H9 (cell line): ENCODE data around the gene NSF. TPM values are rescaled to one million over a fixed set of nuclear protein-coding genes. Genes with fewer than 3 reads are reported as not detected.

ENCODE experiments used
- DNase-seq: peaks from one replicate; pipeline ENCODE4 v3.0.0-alpha.2; 2017
- H2AFZ ChIP-seq: one replicate; pipeline ENCODE4 v1.6.1; 2013; ENCODE audit warnings: mild to moderate bottlenecking, low read length, control low read depth, moderate library complexity
- H2AK5ac ChIP-seq: 2 replicates; pipeline ENCODE4 v1.6.1; 2013; ENCODE audit warnings: low read length, control low read depth, mixed read lengths; ENCODE audit not compliant: insufficient read length
- H2BK120ac ChIP-seq: one replicate; pipeline ENCODE4 v1.6.1; 2013; ENCODE audit warnings: low read depth, mild to moderate bottlenecking, low read length, control low read depth, inconsistent platforms; ENCODE audit not compliant: poor library complexity, severe bottlenecking
- H2BK12ac ChIP-seq: 2 replicates; pipeline ENCODE4 v1.6.1; 2013; ENCODE audit warnings: low read length, control low read depth, mixed read lengths, low read depth; ENCODE audit not compliant: insufficient read length
- H2BK15ac ChIP-seq: 2 replicates; pipeline ENCODE4 v1.6.1; 2013; ENCODE audit warnings: low read depth, low read length, control low read depth
- H2BK20ac ChIP-seq: one replicate; pipeline ENCODE4 v1.6.1; 2013; ENCODE audit warnings: low read depth, mild to moderate bottlenecking, low read length, control low read depth, inconsistent platforms; ENCODE audit not compliant: poor library complexity, severe bottlenecking
- H2BK5ac ChIP-seq: 2 replicates; pipeline ENCODE4 v1.6.1; 2013; ENCODE audit warnings: low read length, control low read depth, mixed read lengths; ENCODE audit not compliant: insufficient read length
- H3K14ac ChIP-seq: 2 replicates; pipeline ENCODE4 v1.6.1; 2013; ENCODE audit warnings: low read length, control low read depth; ENCODE audit not compliant: insufficient read depth
- H3K18ac ChIP-seq: 2 replicates; pipeline ENCODE4 v1.6.1; 2013; ENCODE audit warnings: low read depth, mild to moderate bottlenecking, mixed read lengths, low read length, control low read depth; ENCODE audit not compliant: insufficient read length
- H3K23ac ChIP-seq: 2 replicates; pipeline ENCODE4 v1.6.1; 2013; ENCODE audit warnings: low read length, control low read depth, mixed read lengths, low read depth; ENCODE audit not compliant: insufficient read length
- H3K23me2 ChIP-seq: 2 replicates; pipeline ENCODE4 v1.6.1; 2013; ENCODE audit warnings: low read depth, mild to moderate bottlenecking, mixed read lengths, low read length, control low read depth; ENCODE audit not compliant: insufficient read length, poor library complexity, severe bottlenecking
- H3K27ac ChIP-seq: 2 replicates; pipeline ENCODE4 v1.5.1; 2013; ENCODE audit warnings: low read length, control low read depth, mixed read lengths, low read depth; ENCODE audit not compliant: insufficient read length
- H3K27me3 ChIP-seq: 2 replicates; pipeline ENCODE4 v1.6.1; 2013; ENCODE audit warnings: low read length, control low read depth, inconsistent platforms; ENCODE audit not compliant: insufficient read depth
- H3K4ac ChIP-seq: 2 replicates; pipeline ENCODE4 v1.6.1; 2013; ENCODE audit warnings: low read depth, mild to moderate bottlenecking, control low read depth, inconsistent platforms, low read length, moderate library complexity
- H3K4me1 ChIP-seq: 2 replicates; pipeline ENCODE4 v1.6.1; 2013; ENCODE audit warnings: low read length, control low read depth, inconsistent platforms; ENCODE audit not compliant: insufficient read depth
- H3K4me2 ChIP-seq: 2 replicates; pipeline ENCODE4 v1.6.1; 2013; ENCODE audit warnings: low read length, control low read depth, mixed read lengths; ENCODE audit not compliant: insufficient read length, insufficient read depth
- H3K56ac ChIP-seq: 2 replicates; pipeline ENCODE4 v1.6.1; 2013; ENCODE audit warnings: low read depth, mild to moderate bottlenecking, mixed read lengths, low read length, control low read depth; ENCODE audit not compliant: insufficient read length
- H3K79me1 ChIP-seq: 2 replicates; pipeline ENCODE4 v1.6.1; 2013; ENCODE audit warnings: low read depth, mild to moderate bottlenecking, moderate library complexity, low read length, control low read depth, inconsistent platforms; ENCODE audit not compliant: insufficient read depth, poor library complexity, severe bottlenecking
- H3K79me2 ChIP-seq: 2 replicates; pipeline ENCODE4 v1.6.1; 2013; ENCODE audit warnings: low read length, control low read depth, inconsistent platforms; ENCODE audit not compliant: insufficient read depth
- H3K9ac ChIP-seq: 2 replicates; pipeline ENCODE4 v1.6.1; 2013; ENCODE audit warnings: low read length, control low read depth, mixed read lengths; ENCODE audit not compliant: insufficient read length; ENCODE audit errors: extremely low read depth
- H3K9me3 ChIP-seq: one replicate; pipeline ENCODE4 v1.6.1; 2013; ENCODE audit warnings: low read depth, low read length, inconsistent platforms; ENCODE audit not compliant: control insufficient read depth
- H3T11ph ChIP-seq: one replicate; pipeline ENCODE4 v1.6.1; 2013; ENCODE audit warnings: mild to moderate bottlenecking, low read length, control low read depth, inconsistent platforms
- H4K20me1 ChIP-seq: one replicate; pipeline ENCODE4 v1.6.1; 2013; ENCODE audit not compliant: control insufficient read depth, insufficient read length, insufficient read depth
- H4K5ac ChIP-seq: 2 replicates; pipeline ENCODE4 v1.6.1; 2013; ENCODE audit warnings: low read depth, mild to moderate bottlenecking, mixed read lengths, low read length, control low read depth; ENCODE audit not compliant: insufficient read length
- H4K8ac ChIP-seq: replicated peaks from 2 replicates; pipeline ENCODE4 v1.6.1; 2013; ENCODE audit warnings: low read length, control low read depth, mixed read lengths, low read depth; ENCODE audit not compliant: insufficient read length
- H4K91ac ChIP-seq: 2 replicates; pipeline ENCODE4 v1.6.1; 2013; ENCODE audit warnings: low read depth, mild to moderate bottlenecking, moderate library complexity, mixed read lengths, low read length, control low read depth; ENCODE audit not compliant: insufficient read length
- H3K27ac Mint-ChIP-seq, 3 experiments: 2 replicates in 2 of 3; 3 replicates in 1 of 3; pipeline ENCODE4 v1.8.0; 2020 to 2021; ENCODE audit warnings: mixed read lengths in 3 of 3, mild to moderate bottlenecking in 1 of 3, moderate library complexity in 1 of 3
- H3K27me3 Mint-ChIP-seq: 2 replicates; pipeline ENCODE4 v1.8.0; 2021; ENCODE audit warnings: low read depth, mild to moderate bottlenecking, moderate library complexity, mixed read lengths
- H3K36me3 Mint-ChIP-seq, 3 experiments: 2 replicates in 2 of 3; 3 replicates in 1 of 3; pipeline ENCODE4 v1.8.0; 2020 to 2021; ENCODE audit warnings: low read depth in 3 of 3, mixed read lengths in 3 of 3; ENCODE audit not compliant: insufficient read depth in 1 of 3
- H3K4me1 Mint-ChIP-seq, 2 experiments: 2 replicates each; pipeline ENCODE4 v1.8.0; 2020; ENCODE audit warnings: mixed read lengths in 2 of 2
- H3K4me3 Mint-ChIP-seq, 2 experiments: 2 replicates in 1 of 2; 3 replicates in 1 of 2; pipeline ENCODE4 v1.8.0; 2020 to 2021; ENCODE audit warnings: mild to moderate bottlenecking in 2 of 2, mixed read lengths in 2 of 2, moderate library complexity in 1 of 2
- H3K9me3 Mint-ChIP-seq, 2 experiments: 2 replicates in 1 of 2; 3 replicates in 1 of 2; pipeline ENCODE4 v1.8.0; 2020; ENCODE audit warnings: mild to moderate bottlenecking in 2 of 2, mixed read lengths in 2 of 2, moderate library complexity in 1 of 2
- CTCF ChIP-seq: fragments of 200-600 bp; sonication (generic); conservative IDR thresholded peaks from 3 replicates; pipeline ENCODE4 v1.8.0; 2021; ENCODE audit warnings: antibody characterized with exemption, mild to moderate bottlenecking
- WGBS: extraction: QIAGEN DNeasy Blood & Tissue Kit; methylation state at CpG from one replicate; pipeline ENCODE4 v1.1.7; 2013; ENCODE audit warnings: missing lambda C conversion rate, low lambda C conversion rate, mixed read lengths; ENCODE audit not compliant: insufficient read length; ENCODE audit errors: extremely low coverage; 5-methylcytosine and 5-hydroxymethylcytosine counted together
- total RNA-seq: library from RNA; stranded (reverse); gene quantifications from 2 replicates; pipeline ENCODE4 v1.2.1, GENCODE V29; 2021

NSF gene
- total RNA-seq, 1 experiment from 2014 or later: 36.4 TPM

- H3K4me2 ChIP-seq: no peak overlapping the region
- no peak overlapping the region for H3K27ac Mint-ChIP-seq
- H3K27ac ChIP-seq: no peak overlapping the region
Measured at GRCh38 chr17:46733837-46734475, 143.5 kb downstream of the NSF start.

More at GRCh38 chr17:46733837-46734475, 143.5 kb downstream of the NSF start:
- H4K20me1 ChIP-seq: no peaks in the 10 kb centered on the region
- H2BK15ac ChIP-seq: no peak overlapping the region
- Mint-ChIP-seq H3K9me3 (no peaks in the 10 kb centered on the region), H3K36me3 (no peaks in the 10 kb centered on the region; a peak in 1 of 7 replicates), H3K27me3 (no peaks in the 10 kb centered on the region; the same call in 1 of the 2 replicates), H3K4me3 (no peak overlapping the region), H3K4me1 (peaks cover 29 to 30% of the 10 kb centered on the region in 2 experiments)
- no peak for TF ChIP-seq CTCF
- H3K18ac ChIP-seq: no peak overlapping the region
- no peak overlapping the region for H2BK20ac ChIP-seq
- H3K9ac ChIP-seq: no peak overlapping the region
- no peak overlapping the region for H3K4ac ChIP-seq
- H3K9me3 ChIP-seq: no peaks in the 10 kb centered on the region
- no CpG with 5 or more reads among the region's 1 CpG for WGBS
- no peak overlapping the region for H2AFZ ChIP-seq
- no peaks in the 10 kb centered on the region for H3K23me2 ChIP-seq
- no peaks in the 10 kb centered on the region for H3K79me2 ChIP-seq
- H3K56ac ChIP-seq: no peak overlapping the region
- no peak overlapping the region for H4K91ac ChIP-seq
- no peak for DNase-seq
- no peak overlapping the region for H4K5ac ChIP-seq
- H3K14ac ChIP-seq: no peak overlapping the region
- no peak overlapping the region for H2BK12ac ChIP-seq
- no peak overlapping the region for H3K23ac ChIP-seq
- H2BK120ac ChIP-seq: no peak overlapping the region
- H3K27me3 ChIP-seq: no peaks in the 10 kb centered on the region
- H3K4me1 ChIP-seq: no peaks in the 10 kb centered on the region
- H2BK5ac ChIP-seq: no peak overlapping the region
- H3K79me1 ChIP-seq: no peaks in the 10 kb centered on the region
- no peak overlapping the region for H4K8ac ChIP-seq
- no peak overlapping the region for H3T11ph ChIP-seq
- no peak overlapping the region for H2AK5ac ChIP-seq
